ENCODE measurements around the gene OR10C1.

Gene OR10C1

DNA sequence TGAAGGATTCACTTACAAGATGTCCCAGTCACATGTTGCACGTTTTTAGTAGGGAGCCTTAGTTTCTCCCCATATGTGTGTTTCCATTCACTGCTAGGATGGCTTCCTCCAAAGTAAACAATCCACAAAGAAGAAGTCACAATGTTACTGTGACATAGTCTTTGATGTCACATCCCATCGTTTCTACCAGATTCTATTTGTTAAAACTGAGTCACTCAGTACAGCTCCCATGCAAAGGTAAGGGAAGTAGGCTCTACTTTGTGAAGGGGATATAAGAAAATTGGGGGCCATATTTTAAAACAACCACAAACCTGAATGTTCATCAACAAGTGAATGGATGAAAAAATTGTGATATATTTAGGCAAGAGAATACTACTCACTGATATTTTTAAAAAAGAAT lies 17.9 kb downstream of the OR10C1 start, which contains the start of the genes OR11A1 and OR2H1:
TSS of gene OR11A1 (minus strand) at position 101 of the 400 bp plus-strand sequence. CDS start 29,430 bp downstream, outside the sequence.
TSS of gene OR2H1 (plus strand) at position 185 of the 400 bp plus-strand sequence. CDS start 4,615 bp downstream, outside the sequence.
- TF ChIP-seq POLR2AphosphoS5 (IDR thresholded peaks at IDR 0.05; ENCODE audit: low read depth, low read length): no peak
- TF ChIP-seq, protein P1, sequence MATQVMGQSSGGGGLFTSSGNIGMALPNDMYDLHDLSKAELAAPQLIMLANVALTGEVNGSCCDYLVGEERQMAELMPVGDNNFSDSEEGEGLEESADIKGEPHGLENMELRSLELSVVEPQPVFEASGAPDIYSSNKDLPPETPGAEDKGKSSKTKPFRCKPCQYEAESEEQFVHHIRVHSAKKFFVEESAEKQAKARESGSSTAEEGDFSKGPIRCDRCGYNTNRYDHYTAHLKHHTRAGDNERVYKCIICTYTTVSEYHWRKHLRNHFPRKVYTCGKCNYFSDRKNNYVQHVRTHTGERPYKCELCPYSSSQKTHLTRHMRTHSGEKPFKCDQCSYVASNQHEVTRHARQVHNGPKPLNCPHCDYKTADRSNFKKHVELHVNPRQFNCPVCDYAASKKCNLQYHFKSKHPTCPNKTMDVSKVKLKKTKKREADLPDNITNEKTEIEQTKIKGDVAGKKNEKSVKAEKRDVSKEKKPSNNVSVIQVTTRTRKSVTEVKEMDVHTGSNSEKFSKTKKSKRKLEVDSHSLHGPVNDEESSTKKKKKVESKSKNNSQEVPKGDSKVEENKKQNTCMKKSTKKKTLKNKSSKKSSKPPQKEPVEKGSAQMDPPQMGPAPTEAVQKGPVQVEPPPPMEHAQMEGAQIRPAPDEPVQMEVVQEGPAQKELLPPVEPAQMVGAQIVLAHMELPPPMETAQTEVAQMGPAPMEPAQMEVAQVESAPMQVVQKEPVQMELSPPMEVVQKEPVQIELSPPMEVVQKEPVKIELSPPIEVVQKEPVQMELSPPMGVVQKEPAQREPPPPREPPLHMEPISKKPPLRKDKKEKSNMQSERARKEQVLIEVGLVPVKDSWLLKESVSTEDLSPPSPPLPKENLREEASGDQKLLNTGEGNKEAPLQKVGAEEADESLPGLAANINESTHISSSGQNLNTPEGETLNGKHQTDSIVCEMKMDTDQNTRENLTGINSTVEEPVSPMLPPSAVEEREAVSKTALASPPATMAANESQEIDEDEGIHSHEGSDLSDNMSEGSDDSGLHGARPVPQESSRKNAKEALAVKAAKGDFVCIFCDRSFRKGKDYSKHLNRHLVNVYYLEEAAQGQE (IDR thresholded peaks at IDR 0.05; ENCODE audit: insufficient read depth in 1 of 2, low read depth in 2 of 2, low read length in 2 of 2): no peak
- no peak for TF ChIP-seq FOXP2 (optimal IDR thresholded peaks at IDR 0.05; ENCODE audit: borderline replicate concordance, extremely low read depth, extremely low read length, insufficient read depth)
- no peak for TF ChIP-seq SIN3A (IDR thresholded peaks at IDR 0.05; ENCODE audit: borderline replicate concordance, insufficient read depth, low read length)
- TF ChIP-seq TAF1 (IDR thresholded peaks at IDR 0.05; ENCODE audit: borderline replicate concordance, insufficient read depth, low read length): no peak

DNA sequence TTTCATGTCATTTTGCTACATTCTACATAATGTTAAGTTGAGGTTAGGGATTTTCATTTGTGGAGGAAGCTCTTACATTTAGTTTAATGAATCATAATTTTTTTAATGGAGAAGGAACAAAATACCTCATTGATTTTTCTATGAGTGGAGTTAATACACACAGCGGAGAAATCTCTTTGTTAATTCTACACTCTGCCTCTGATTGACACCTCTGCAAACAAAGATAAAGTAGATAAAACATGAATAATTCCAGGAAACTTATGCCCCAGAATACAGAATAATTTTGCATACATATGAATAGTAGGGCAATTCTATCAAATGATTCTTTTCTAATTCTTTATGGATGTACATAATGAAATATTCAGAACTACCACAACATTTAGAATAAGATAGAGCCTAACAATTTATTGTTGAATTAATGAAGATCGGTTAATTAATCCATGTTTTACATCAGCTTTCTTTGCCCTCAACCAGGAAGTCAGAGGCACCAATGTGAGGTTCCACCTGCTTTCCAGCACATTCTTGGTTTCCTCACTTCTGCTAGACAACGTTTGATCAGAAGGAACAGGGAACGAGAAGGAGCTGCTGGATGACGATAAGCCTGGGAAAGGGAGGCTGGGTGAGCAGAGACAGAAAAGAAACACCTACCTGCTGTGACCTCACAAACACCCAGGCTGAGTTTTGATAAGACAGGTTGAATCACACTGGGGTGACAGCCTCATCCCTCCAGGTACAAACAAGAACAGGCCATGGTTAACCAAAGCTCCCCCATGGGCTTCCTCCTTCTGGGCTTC lies 22.1 kb downstream of the OR10C1 start:
- no peak for TF ChIP-seq TAF1 (IDR thresholded peaks at IDR 0.05; ENCODE audit: borderline replicate concordance, insufficient read depth, low read length)
- TF ChIP-seq, protein P1 (IDR thresholded peaks at IDR 0.05; ENCODE audit: insufficient read depth in 1 of 2, low read depth in 2 of 2, low read length in 2 of 2): no peak
- no peak for TF ChIP-seq POLR2AphosphoS5 (IDR thresholded peaks at IDR 0.05; ENCODE audit: low read depth, low read length)

DNA sequence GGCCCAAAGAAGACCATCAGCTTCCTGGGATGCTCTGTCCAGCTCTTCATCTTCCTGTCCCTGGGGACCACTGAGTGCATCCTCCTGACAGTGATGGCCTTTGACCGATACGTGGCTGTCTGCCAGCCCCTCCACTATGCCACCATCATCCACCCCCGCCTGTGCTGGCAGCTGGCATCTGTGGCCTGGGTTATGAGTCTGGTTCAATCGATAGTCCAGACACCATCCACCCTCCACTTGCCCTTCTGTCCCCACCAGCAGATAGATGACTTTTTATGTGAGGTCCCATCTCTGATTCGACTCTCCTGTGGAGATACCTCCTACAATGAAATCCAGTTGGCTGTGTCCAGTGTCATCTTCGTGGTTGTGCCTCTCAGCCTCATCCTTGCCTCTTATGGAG lies 22.9 kb downstream of the OR10C1 start:
- TF ChIP-seq POLR2AphosphoS5 (IDR thresholded peaks at IDR 0.05; ENCODE audit: low read depth, low read length): no peak
- TF ChIP-seq SIN3A (IDR thresholded peaks at IDR 0.05; ENCODE audit: borderline replicate concordance, insufficient read depth, low read length): no peak

DNA sequence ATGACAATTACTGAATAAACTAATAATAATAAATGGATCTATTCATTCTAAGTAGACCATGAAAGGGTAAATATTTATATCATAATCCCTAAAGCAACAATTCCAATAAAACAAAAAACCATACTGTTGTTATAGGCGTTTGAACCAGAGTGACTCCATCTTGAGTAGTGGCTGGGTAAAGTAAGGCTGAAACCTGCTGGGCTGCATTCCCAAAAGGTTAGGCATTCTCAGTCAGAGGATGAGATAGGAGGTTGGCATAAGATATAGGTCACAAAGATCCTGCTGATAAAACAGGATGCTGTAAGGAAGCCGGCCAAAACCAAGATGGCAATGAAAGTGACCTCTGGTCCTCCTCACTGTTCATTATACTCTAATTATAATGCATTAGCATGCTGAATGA lies 26.2 kb downstream of the OR10C1 start:
- TF ChIP-seq TAF1 (IDR thresholded peaks at IDR 0.05; ENCODE audit: borderline replicate concordance, insufficient read depth, low read length) (no peak), POLR2AphosphoS5 (IDR thresholded peaks at IDR 0.05; ENCODE audit: low read depth, low read length) (no peak), SIN3A (IDR thresholded peaks at IDR 0.05; ENCODE audit: borderline replicate concordance, insufficient read depth, low read length) (no peak), FOXP2 (optimal IDR thresholded peaks at IDR 0.05; ENCODE audit: borderline replicate concordance, extremely low read depth, extremely low read length, insufficient read depth) (no peak)
- TF ChIP-seq, protein P1 (IDR thresholded peaks at IDR 0.05; ENCODE audit: insufficient read depth in 1 of 2, low read depth in 2 of 2, low read length in 2 of 2): no peak

DNA sequence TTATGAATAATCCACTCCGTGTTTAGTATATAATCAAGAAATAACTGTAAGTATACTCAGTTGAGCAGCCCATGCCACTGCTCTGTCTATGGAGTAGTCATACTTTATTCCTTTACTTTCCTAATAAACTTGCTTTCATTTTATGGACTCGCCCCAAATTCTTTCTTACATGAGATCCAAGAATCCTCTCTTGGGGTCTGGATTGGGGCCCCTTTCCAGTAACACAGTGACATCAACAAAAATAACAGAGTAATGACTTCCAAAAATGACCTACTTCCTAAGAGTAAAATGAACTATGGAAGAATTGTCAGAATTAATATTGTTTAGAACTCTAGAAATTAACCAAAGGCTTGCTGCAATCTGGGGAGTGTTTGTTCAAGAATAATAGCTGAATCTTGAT lies 26.7 kb downstream of the OR10C1 start:
- TF ChIP-seq POLR2AphosphoS5 (IDR thresholded peaks at IDR 0.05; ENCODE audit: low read depth, low read length) (no peak), SIN3A (IDR thresholded peaks at IDR 0.05; ENCODE audit: borderline replicate concordance, insufficient read depth, low read length) (no peak), FOXP2 (optimal IDR thresholded peaks at IDR 0.05; ENCODE audit: borderline replicate concordance, extremely low read depth, extremely low read length, insufficient read depth) (no peak), TAF1 (IDR thresholded peaks at IDR 0.05; ENCODE audit: borderline replicate concordance, insufficient read depth, low read length) (no peak)
- TF ChIP-seq, protein P1 (IDR thresholded peaks at IDR 0.05; ENCODE audit: insufficient read depth in 1 of 2, low read depth in 2 of 2, low read length in 2 of 2): no peak

Data from PFSK-1 (cell line).